Esophagus (tissue), 2 donors: ENCODE results near the gene SYT13. TPM values are rescaled to one million over a fixed set of nuclear protein-coding genes. Genes with fewer than 3 reads are reported as not detected.

ENCODE experiments used
- H3K27ac ChIP-seq, 2 donors: one replicate each; pipeline ENCODE4 v1.5.1; 2013; ENCODE audit warnings: low read depth in 2 of 2, mild to moderate bottlenecking in 2 of 2, inconsistent platforms in 1 of 2, low read length in 1 of 2, moderate library complexity in 1 of 2
- H3K27me3 ChIP-seq, 2 donors: one replicate each; pipeline ENCODE4 v1.6.1; 2013; ENCODE audit warnings: low read length in 2 of 2, control low read depth in 1 of 2, mild to moderate bottlenecking in 1 of 2; ENCODE audit not compliant: insufficient read depth in 2 of 2, control insufficient read depth in 1 of 2
- H3K36me3 ChIP-seq, 2 donors: one replicate each; pipeline ENCODE4 v1.6.1; 2013; ENCODE audit warnings: low read length in 1 of 2; ENCODE audit not compliant: control insufficient read depth in 2 of 2, insufficient read depth in 2 of 2
- H3K4me1 ChIP-seq, 2 donors: one replicate each; pipeline ENCODE4 v1.6.1; 2013; ENCODE audit warnings: low read length in 1 of 2; ENCODE audit not compliant: control insufficient read depth in 2 of 2, insufficient read depth in 2 of 2
- H3K4me3 ChIP-seq, 2 donors: one replicate each; pipeline ENCODE4 v1.5.1; 2013; ENCODE audit warnings: low read length in 2 of 2, mild to moderate bottlenecking in 2 of 2, low read depth in 1 of 2, moderate library complexity in 1 of 2
- H3K9me3 ChIP-seq, 2 donors: one replicate each; pipeline ENCODE4 v1.6.1; 2013; ENCODE audit warnings: mild to moderate bottlenecking in 2 of 2, low read depth in 1 of 2, low read length in 1 of 2, moderate library complexity in 1 of 2; ENCODE audit not compliant: control insufficient read depth in 2 of 2, insufficient read depth in 1 of 2
- WGBS, 2 donors: extraction: QIAGEN DNeasy Blood & Tissue Kit; methylation state at CpG; one replicate each; pipeline ENCODE4 v1.1.7; 2013; 5-methylcytosine and 5-hydroxymethylcytosine counted together
- polyA plus RNA-seq, 2 donors: library from polyadenylated mRNA; stranded (reverse); fragments of 200-250 nt; gene quantifications; one replicate each; pipeline ENCODE4 v1.2.3, GENCODE V29; 2013
- donor health status: healthy with polysubstance abuse.
- donor health status: Bipolar disorder and iron deficiency.

SYT13 gene
- polyA plus RNA-seq, 2 donors = 0.02 TPM

- no peaks in the 10 kb centered on the region for H3K27me3 ChIP-seq
Measured at GRCh38 chr11:45266676-45267020, 19.5 kb downstream of the SYT13 start.

GRCh38 chr11:45265969-45266675 lies 20.0 kb downstream of the SYT13 start:
- Histone ChIP-seq H3K27me3 (no peaks in the 10 kb centered on the region), H3K9me3 (no peaks in the 10 kb centered on the region), H3K4me3 (no peak overlapping the region), H3K27ac (no peak overlapping the region), H3K4me1 (peaks cover 0 to 3% of the 10 kb centered on the region in 2 donors), H3K36me3 (no peaks in the 10 kb centered on the region)
- WGBS, 2 donors = 69 to 74% methylated on average over 2 of the region's 2 CpGs

More at GRCh38 chr11:45266676-45267020, 19.5 kb downstream of the SYT13 start:
- 35 to 67% methylated on average over 1 of the region's 1 CpG for WGBS, 2 donors
- Histone ChIP-seq H3K4me1 (peaks cover 0 to 3% of the 10 kb centered on the region in 2 donors), H3K36me3 (no peaks in the 10 kb centered on the region), H3K9me3 (no peaks in the 10 kb centered on the region), H3K4me3 (no peak overlapping the region), H3K27ac (no peak overlapping the region)

- Histone ChIP-seq H3K27me3 (no peaks in the 10 kb centered on the region), H3K9me3 (no peaks in the 10 kb centered on the region), H3K4me1 (peaks cover 0 to 3% of the 10 kb centered on the region in 2 donors), H3K27ac (no peak overlapping the region), H3K4me3 (no peak overlapping the region), H3K36me3 (no peaks in the 10 kb centered on the region)
- WGBS, 2 donors = 49 to 54% methylated on average over 11 of the region's 11 CpGs
Measured at GRCh38 chr11:45264839-45265515, 21.2 kb downstream of the SYT13 start.

- Histone ChIP-seq H3K4me3 (no peak overlapping the region), H3K9me3 (no peaks in the 10 kb centered on the region), H3K4me1 (peaks cover 0 to 3% of the 10 kb centered on the region in 2 donors), H3K27me3 (no peaks in the 10 kb centered on the region), H3K36me3 (no peaks in the 10 kb centered on the region), H3K27ac (no peak overlapping the region)
- WGBS, 2 donors = 90 to 96% methylated on average over 3 of the region's 3 CpGs
Measured at GRCh38 chr11:45263773-45264172, 22.4 kb downstream of the SYT13 start.

- Histone ChIP-seq H3K27ac (no peak overlapping the region), H3K9me3 (no peaks in the 10 kb centered on the region), H3K4me3 (no peak overlapping the region), H3K36me3 (no peaks in the 10 kb centered on the region), H3K4me1 (peaks cover 0 to 3% of the 10 kb centered on the region in 2 donors), H3K27me3 (no peaks in the 10 kb centered on the region)
- WGBS, 2 donors = 61 to 67% methylated on average over 4 of the region's 4 CpGs
Measured at GRCh38 chr11:45262900-45263299, 23.2 kb downstream of the SYT13 start.

- no peaks in the 10 kb centered on the region for H3K27me3 ChIP-seq
- H3K4me1 ChIP-seq = peaks cover 0 to under 1% of the 10 kb centered on the region in 2 donors
- H3K4me3 ChIP-seq = no peak overlapping the region
- no peaks in the 10 kb centered on the region for H3K9me3 ChIP-seq
- H3K27ac ChIP-seq = no peak overlapping the region
- H3K36me3 ChIP-seq = no peaks in the 10 kb centered on the region
Measured at GRCh38 chr11:45260071-45260470, 26.1 kb downstream of the SYT13 start.

GRCh38 chr11:45259592-45259991 lies 26.5 kb downstream of the SYT13 start:
- no peaks in the 10 kb centered on the region for H3K4me1 ChIP-seq
- H3K9me3 ChIP-seq = no peaks in the 10 kb centered on the region
- H3K36me3 ChIP-seq = no peaks in the 10 kb centered on the region
- 66 to 68% methylated on average over 3 of the region's 3 CpGs for WGBS, 2 donors
- H3K27ac ChIP-seq = no peak overlapping the region
- no peak overlapping the region for H3K4me3 ChIP-seq
- no peaks in the 10 kb centered on the region for H3K27me3 ChIP-seq

GRCh38 chr11:45258982-45259530 lies 27.1 kb downstream of the SYT13 start:
- no peaks in the 10 kb centered on the region for H3K9me3 ChIP-seq
- H3K27me3 ChIP-seq = no peaks in the 10 kb centered on the region
- no peak overlapping the region for H3K4me3 ChIP-seq
- 28 to 30% methylated on average over 4 of the region's 4 CpGs for WGBS, 2 donors
- H3K27ac ChIP-seq = no peak overlapping the region
- H3K36me3 ChIP-seq = no peaks in the 10 kb centered on the region
- H3K4me1 ChIP-seq = no peaks in the 10 kb centered on the region

GRCh38 chr11:45254070-45254469 lies 32.1 kb downstream of the SYT13 start:
- Histone ChIP-seq H3K4me3 (no peak overlapping the region), H3K27ac (no peak overlapping the region), H3K36me3 (no peaks in the 10 kb centered on the region), H3K9me3 (no peaks in the 10 kb centered on the region), H3K4me1 (no peaks in the 10 kb centered on the region), H3K27me3 (no peaks in the 10 kb centered on the region)
- WGBS, 2 donors = 76 to 79% methylated on average over 4 of the region's 4 CpGs
